Subcutaneous abdominal adipose tissue (tissue), 5 donors: ENCODE data around the gene MCTP1.
"Not testable (repeated sequence)": the region's sequence is repeated elsewhere in the genome, so short reads cannot be mapped to it uniquely, and the experiment has no call there.

Experiments
- H3K27ac ChIP-seq: one replicate; pipeline ENCODE4 v1.7.0; 2013; ENCODE audit warnings: low read depth, mild to moderate bottlenecking, inconsistent platforms, low read length, moderate library complexity
- H3K27me3 ChIP-seq, 5 donors: one replicate each; pipeline ENCODE4 v1.7.0; 2013; ENCODE audit warnings: low read length in 5 of 5, inconsistent platforms in 1 of 5; ENCODE audit not compliant: control insufficient read depth in 5 of 5, insufficient read depth in 4 of 5
- H3K36me3 ChIP-seq, 5 donors: one replicate each; pipeline ENCODE4 v1.7.0; 2013; ENCODE audit warnings: low read length in 5 of 5; ENCODE audit not compliant: control insufficient read depth in 5 of 5, insufficient read depth in 5 of 5
- H3K4me1 ChIP-seq, 5 donors: one replicate each; pipeline ENCODE4 v1.7.0; 2013; ENCODE audit warnings: low read length in 5 of 5, mild to moderate bottlenecking in 3 of 5, moderate library complexity in 1 of 5; ENCODE audit not compliant: control insufficient read depth in 5 of 5, insufficient read depth in 5 of 5
- H3K4me3 ChIP-seq, 5 donors: one replicate each; pipeline ENCODE4 v1.7.0; 2013; ENCODE audit warnings: low read length in 5 of 5, low read depth in 1 of 5
- H3K9ac ChIP-seq, 5 donors: one replicate each; pipeline ENCODE4 v1.7.0; 2013; ENCODE audit warnings: low read length in 5 of 5, mild to moderate bottlenecking in 4 of 5, moderate library complexity in 3 of 5
- H3K9me3 ChIP-seq, 5 donors: one replicate each; pipeline ENCODE4 v1.7.0; 2013; ENCODE audit warnings: low read length in 5 of 5; ENCODE audit not compliant: control insufficient read depth in 5 of 5
- donor health status: healthy.
- donor health status: healthy.
- donor health status: healthy.
- donor health status: healthy.
- donor health status: healthy.

MCTP1 gene

DNA sequence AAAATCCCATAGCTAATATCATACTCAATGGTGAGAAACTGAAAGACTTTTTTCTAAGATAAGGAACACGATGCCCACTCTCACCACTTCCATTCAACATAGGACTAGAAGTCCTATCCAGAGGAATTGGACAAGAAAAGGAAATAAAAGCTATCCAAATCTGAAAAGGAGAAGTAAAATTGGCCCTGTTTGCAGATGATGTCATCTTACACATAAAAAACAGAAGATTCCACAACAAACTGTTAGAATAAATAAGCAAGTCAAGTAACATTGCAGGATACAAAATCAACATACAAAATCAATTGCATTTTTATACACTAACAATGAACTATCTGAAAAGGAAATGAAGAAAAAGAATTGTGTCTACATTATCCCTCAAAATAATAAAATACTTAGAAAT, 308.0 kb downstream of the MCTP1 start:
- H3K9ac ChIP-seq, result no peak overlapping the region
- H3K4me3 ChIP-seq, result no peak overlapping the region
- H3K9me3 ChIP-seq, result peaks cover 3 to 21% (median 6%) of the 10 kb centered on the region in 5 donors
- no peaks in the 10 kb centered on the region for H3K27me3 ChIP-seq
- no peaks in the 10 kb centered on the region for H3K36me3 ChIP-seq
- H3K4me1 ChIP-seq, result no peaks in the 10 kb centered on the region
- H3K27ac ChIP-seq, result no peak overlapping the region

GRCh38 chr5:94972268-94972667, 312.6 kb downstream of the MCTP1 start:
- Histone ChIP-seq H3K9me3 (peaks cover 0 to 13% (median 6%) of the 10 kb centered on the region in 5 donors), H3K36me3 (no peaks in the 10 kb centered on the region), H3K4me1 (peaks cover 0 to 9% (median 0%) of the 10 kb centered on the region in 5 donors), H3K27me3 (no peaks in the 10 kb centered on the region), H3K4me3 (no peak overlapping the region), H3K27ac (no peak overlapping the region), H3K9ac (no peak overlapping the region)

GRCh38 chr5:94969174-94969573, 315.7 kb downstream of the MCTP1 start:
- Histone ChIP-seq H3K36me3 (no peaks in the 10 kb centered on the region), H3K9me3 (peaks cover 0 to 6% (median 5%) of the 10 kb centered on the region in 5 donors), H3K4me3 (no peak overlapping the region), H3K4me1 (peaks cover 0 to 9% (median 0%) of the 10 kb centered on the region in 5 donors), H3K27me3 (no peaks in the 10 kb centered on the region), H3K27ac (no peak overlapping the region), H3K9ac (no peak overlapping the region)

DNA sequence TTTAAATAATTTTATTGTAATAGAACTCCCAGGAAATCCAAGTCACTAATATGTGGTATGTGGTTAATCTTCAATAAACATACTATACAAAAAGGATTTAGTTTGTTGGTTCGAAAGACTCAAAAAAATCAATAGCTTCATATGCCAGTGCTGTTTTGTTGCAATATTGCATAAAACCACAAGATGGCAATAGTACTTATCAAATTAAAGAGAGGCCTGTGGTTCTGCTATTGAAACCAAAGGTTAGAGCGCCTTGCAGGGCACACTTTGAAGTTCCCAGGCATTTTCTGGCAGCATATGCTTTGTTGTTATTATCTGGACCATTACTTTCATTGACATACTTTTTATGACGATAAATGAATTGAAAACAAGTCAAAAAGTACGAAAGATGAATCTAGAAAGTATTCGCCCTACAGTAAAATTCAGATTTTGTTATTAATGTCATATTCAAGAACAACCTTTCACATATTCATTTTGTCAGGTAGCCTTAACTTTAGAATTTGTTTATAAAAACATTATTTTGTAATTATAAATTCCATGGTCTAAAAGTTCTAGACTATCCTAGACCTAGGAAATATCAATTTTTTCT, 316.3 kb downstream of the MCTP1 start:
- H3K27ac ChIP-seq, result no peak overlapping the region
- peaks cover 0 to 6% (median 5%) of the 10 kb centered on the region in 5 donors for H3K9me3 ChIP-seq
- H3K36me3 ChIP-seq, result no peaks in the 10 kb centered on the region
- no peak overlapping the region for H3K4me3 ChIP-seq
- no peak overlapping the region for H3K9ac ChIP-seq
- H3K27me3 ChIP-seq, result no peaks in the 10 kb centered on the region
- peaks cover 0 to 9% (median 0%) of the 10 kb centered on the region in 5 donors for H3K4me1 ChIP-seq

DNA sequence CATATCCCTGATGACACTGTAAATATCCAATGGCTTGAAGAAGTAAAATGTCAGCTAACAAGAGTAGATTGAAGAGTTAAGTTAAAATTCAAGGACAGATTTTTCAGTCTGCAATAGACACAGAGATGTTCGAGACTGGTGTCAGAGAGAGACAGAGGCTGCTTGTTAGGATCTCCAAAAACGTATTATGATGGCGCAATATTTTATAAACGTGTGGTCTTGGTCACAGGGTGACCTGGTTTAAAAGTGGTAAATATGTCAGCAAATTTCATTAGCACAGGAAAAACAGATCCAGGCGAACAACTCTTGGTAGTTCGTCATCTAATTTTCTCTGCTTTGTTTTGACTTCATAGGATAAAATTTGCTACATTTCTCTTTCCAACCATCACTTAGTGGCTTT, 317.4 kb downstream of the MCTP1 start:
- Histone ChIP-seq H3K27me3 (no peaks in the 10 kb centered on the region), H3K36me3 (no peaks in the 10 kb centered on the region), H3K4me3 (no peak overlapping the region), H3K9me3 (peaks cover 0 to 6% (median 5%) of the 10 kb centered on the region in 5 donors), H3K9ac (no peak overlapping the region), H3K4me1 (peaks cover 0 to 9% (median 0%) of the 10 kb centered on the region in 5 donors), H3K27ac (no peak overlapping the region)

GRCh38 chr5:94959279-94959678, 325.6 kb downstream of the MCTP1 start:
- not testable (repeated sequence) for H3K4me1 ChIP-seq, H3K9me3 ChIP-seq, H3K27me3 ChIP-seq, H3K9ac ChIP-seq, H3K27ac ChIP-seq, H3K36me3 ChIP-seq, H3K4me3 ChIP-seq

DNA sequence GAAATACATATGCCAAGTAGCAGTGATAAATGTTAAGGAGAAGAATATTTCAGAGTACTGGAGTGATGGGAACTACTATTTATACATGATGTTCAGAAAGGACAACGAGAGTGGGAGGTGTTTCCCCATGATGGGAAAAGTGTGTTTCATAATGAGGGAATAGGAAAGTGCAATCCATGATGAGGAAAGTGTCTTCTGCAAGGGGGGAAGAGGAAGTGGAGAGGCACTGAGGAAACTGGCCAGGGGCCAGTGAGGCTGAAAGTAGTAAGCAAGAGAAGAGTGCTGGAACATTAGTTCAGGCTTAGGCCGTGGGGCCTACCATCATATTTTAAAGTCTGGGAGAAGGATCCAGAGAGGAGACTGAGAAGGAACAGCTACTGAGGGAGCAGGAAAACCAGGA, 339.2 kb downstream of the MCTP1 start:
- no peak overlapping the region for H3K4me3 ChIP-seq

DNA sequence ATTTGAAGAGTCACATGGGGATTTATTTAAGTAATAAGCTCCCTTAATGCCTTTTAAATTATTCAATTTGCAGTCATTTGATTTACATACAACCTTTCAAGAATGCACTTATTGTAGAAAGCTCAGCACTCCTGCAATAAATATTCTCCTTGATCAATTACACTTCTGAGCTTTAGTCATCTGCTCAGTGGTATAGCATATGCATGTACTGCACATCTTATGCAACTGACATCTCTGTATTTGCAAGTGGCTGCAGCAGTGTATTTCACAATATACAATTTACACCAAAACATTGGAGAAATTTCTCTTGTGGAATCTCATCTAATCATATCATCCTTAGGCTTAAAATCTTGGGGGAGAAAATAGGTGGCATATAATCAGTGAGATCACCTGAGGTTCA, 340.7 kb downstream of the MCTP1 start:
- no peaks in the 10 kb centered on the region for H3K9me3 ChIP-seq
- no peaks in the 10 kb centered on the region for H3K4me1 ChIP-seq
- no peak overlapping the region for H3K4me3 ChIP-seq
- no peaks in the 10 kb centered on the region for H3K27me3 ChIP-seq
- no peak overlapping the region for H3K27ac ChIP-seq
- H3K9ac ChIP-seq, result no peak overlapping the region
- peaks cover 0 to 12% (median 3%) of the 10 kb centered on the region in 5 donors for H3K36me3 ChIP-seq

More for the DNA sequence above, 339.2 kb downstream of the MCTP1 start:
- Histone ChIP-seq H3K27me3 (no peaks in the 10 kb centered on the region), H3K9ac (no peak overlapping the region), H3K4me1 (no peaks in the 10 kb centered on the region), H3K27ac (no peak overlapping the region), H3K36me3 (peaks cover 0 to 4% (median 0%) of the 10 kb centered on the region in 5 donors), H3K9me3 (no peaks in the 10 kb centered on the region)

- H3K9ac ChIP-seq, result no peak overlapping the region
- peaks cover 0 to 12% (median 3%) of the 10 kb centered on the region in 5 donors for H3K36me3 ChIP-seq
- H3K4me1 ChIP-seq, result no peaks in the 10 kb centered on the region
Measured at GRCh38 chr5:94941122-94941755, 343.7 kb downstream of the MCTP1 start.

DNA sequence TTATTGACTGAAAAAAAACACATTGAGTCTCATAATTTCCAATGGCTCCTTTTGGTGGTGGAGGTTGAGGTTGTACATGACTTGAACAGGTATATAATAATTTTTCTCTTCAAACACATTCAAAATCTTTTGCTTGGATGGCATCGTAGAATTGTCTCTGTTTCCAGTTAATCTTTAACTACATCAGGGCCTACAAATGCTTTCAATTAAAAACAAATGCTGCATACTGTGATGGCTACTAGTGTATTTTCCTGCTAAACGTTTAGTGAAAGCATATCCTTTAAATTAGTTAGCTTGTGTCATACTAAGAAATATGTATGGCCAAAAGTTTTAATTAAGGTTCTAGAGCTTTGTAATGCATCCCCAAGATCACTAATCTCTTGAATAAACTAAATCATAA, 352.6 kb downstream of the MCTP1 start:
- no peaks in the 10 kb centered on the region for H3K36me3 ChIP-seq
- no peaks in the 10 kb centered on the region for H3K4me1 ChIP-seq
- no peak overlapping the region for H3K4me3 ChIP-seq
- H3K27ac ChIP-seq, result no peak overlapping the region
- H3K9ac ChIP-seq, result no peak overlapping the region
- H3K27me3 ChIP-seq, result no peaks in the 10 kb centered on the region
- no peaks in the 10 kb centered on the region for H3K9me3 ChIP-seq

More at GRCh38 chr5:94941122-94941755, 343.7 kb downstream of the MCTP1 start:
- H3K4me3 ChIP-seq, result no peak overlapping the region
- no peak overlapping the region for H3K27ac ChIP-seq
- H3K27me3 ChIP-seq, result no peaks in the 10 kb centered on the region
- no peaks in the 10 kb centered on the region for H3K9me3 ChIP-seq
